SK-MEL-5 (cell line): ENCODE data around the gene ABCB8. TPM values are rescaled to one million over a fixed set of nuclear protein-coding genes. Genes with fewer than 3 reads are reported as not detected.

ENCODE experiments used
- DNase-seq: peaks from one replicate; pipeline ENCODE4 v3.0.0-alpha.2; 2016; ENCODE audit warnings: low read depth, low spot score
- in situ Hi-C: cut with HindIII; loops from 2 replicates; pipeline ENCODE4 v1.10.0; 2016; ENCODE audit warnings: low sequenced_read_pairs, high pct_unique_total_duplicates, low pct_unique_long_range_greater_than_20kb
- total RNA-seq: library from RNA; depleted of rRNA; stranded (reverse); fragments of >200 nt; shearing (Covaris generic); gene quantifications from 2 replicates; pipeline ENCODE4 v1.2.3, GENCODE V29; 2014

The ABCB8 gene
- total RNA-seq, 1 experiment from 2014 or later, result 47.9 TPM

GRCh38 chr7:151085691-151086620, 57.7 kb downstream of the ABCB8 start, which contains the start of gene AGAP3:
AGAP3 (plus strand) TSS chr7:151086475; CDS start chr7:151086742, 267 bp downstream.
- peak; percentile 89 for DNase-seq
- in situ Hi-C loops, result no loop called here

GRCh38 chr7:151086802-151087244, 58.6 kb downstream of the ABCB8 start:
- in situ Hi-C loops, result no loop called here
- no peak for DNase-seq

GRCh38 chr7:151087245-151088018, 59.2 kb downstream of the ABCB8 start:
- in situ Hi-C loops, result no loop called here
- DNase-seq, result peak; percentile 42

- peak; percentile 23 for DNase-seq
- in situ Hi-C loops, result no loop called here
These were observed 60.0 kb downstream of the ABCB8 start for GRCh38 chr7:151088019-151088855.

GRCh38 chr7:151088856-151089699, 60.8 kb downstream of the ABCB8 start:
- DNase-seq, result peak; percentile 99
- in situ Hi-C loops, result no loop called here

- in situ Hi-C loops, result no loop called here
- no peak for DNase-seq
These were observed 61.9 kb downstream of the ABCB8 start for GRCh38 chr7:151089893-151090730.

- in situ Hi-C loops, result no loop called here
- DNase-seq, result no peak
These were observed 62.8 kb downstream of the ABCB8 start for GRCh38 chr7:151091003-151091402.

- in situ Hi-C loops, result no loop called here
- peak; percentile 70 for DNase-seq
These were observed 63.2 kb downstream of the ABCB8 start for GRCh38 chr7:151091431-151091830.

- in situ Hi-C loops, result no loop called here
- DNase-seq, result no peak
These were observed 63.7 kb downstream of the ABCB8 start for GRCh38 chr7:151091988-151092387.

GRCh38 chr7:151093748-151094147, 65.5 kb downstream of the ABCB8 start:
- no peak for DNase-seq
- in situ Hi-C loops, result no loop called here

GRCh38 chr7:151094675-151095074, 66.4 kb downstream of the ABCB8 start:
- DNase-seq, result no peak
- in situ Hi-C loops, result no loop called here

GRCh38 chr7:151095123-151095797, 67.0 kb downstream of the ABCB8 start:
- no peak for DNase-seq
- in situ Hi-C loops, result no loop called here

GRCh38 chr7:151095828-151096475, 67.7 kb downstream of the ABCB8 start:
- in situ Hi-C loops, result no loop called here
- no peak for DNase-seq
